Occipital lobe (tissue), 2 donors: ENCODE measurements around the gene ATP6AP1. TPM values are rescaled to one million over a fixed set of nuclear protein-coding genes. Genes with fewer than 3 reads are reported as not detected.

Source experiments
- small RNA-seq: library from RNA; depleted of rRNA; stranded (forward); fragments of <200 nt; gene quantifications from one replicate; pipeline ENCODE3, GENCODE V24; 2014
- total RNA-seq: library from RNA; depleted of rRNA; stranded (reverse); fragments of >200 nt; gene quantifications from one replicate; pipeline ENCODE4 v1.2.3, GENCODE V29; 2014

ATP6AP1 gene
- total RNA-seq, 1 donor from 2014 or later = 42.7 TPM

Small RNAs within 50 kb of the gene (small RNA-seq; reads per million reads assigned to genes)
- gene MIR6858 (not detected), gene SNORA70 (not detected)

Other genes with a start within 250 kb of the ATP6AP1 start
- gene OPN1MW, start 246.1 kb upstream of the ATP6AP1 start, total RNA-seq = not detected
- gene OPN1MW2, start 208.9 kb upstream of the ATP6AP1 start, total RNA-seq = not detected
- gene OPN1MW3, start 171.1 kb upstream of the ATP6AP1 start, total RNA-seq = not detected
- not detected for gene TEX28, start 133.6 kb upstream of the ATP6AP1 start, total RNA-seq
- 2.5 TPM for gene TKTL1, start 132.9 kb upstream of the ATP6AP1 start, total RNA-seq
- 73.0 TPM for gene FLNA, start 54.0 kb upstream of the ATP6AP1 start, total RNA-seq
- gene EMD, start 49.4 kb upstream of the ATP6AP1 start, total RNA-seq = 17.2 TPM
- 2,213 TPM for gene RPL10, start 30.3 kb upstream of the ATP6AP1 start, total RNA-seq
- 4.4 TPM for gene DNASE1L1, start 19.4 kb upstream of the ATP6AP1 start, total RNA-seq
- gene TAFAZZIN, start 17.1 kb upstream of the ATP6AP1 start, total RNA-seq = 10.9 TPM
- 192 TPM for gene GDI1, start 8.5 kb downstream of the ATP6AP1 start, total RNA-seq
- 13.1 TPM for gene FAM50A, start 15.5 kb downstream of the ATP6AP1 start, total RNA-seq
- gene PLXNA3, start 29.6 kb downstream of the ATP6AP1 start, total RNA-seq = 14.5 TPM
- 13.4 TPM for gene LAGE3, start 50.6 kb downstream of the ATP6AP1 start, total RNA-seq
- 33.7 TPM for gene UBL4A, start 57.9 kb downstream of the ATP6AP1 start, total RNA-seq
- 3.4 TPM for gene SLC10A3, start 62.0 kb downstream of the ATP6AP1 start, total RNA-seq
- gene FAM3A, start 87.6 kb downstream of the ATP6AP1 start, total RNA-seq = 8.1 TPM
- 17.3 TPM for gene G6PD, start 118.2 kb downstream of the ATP6AP1 start, total RNA-seq
- gene IKBKG, start 118.9 kb downstream of the ATP6AP1 start, total RNA-seq = 5.5 TPM
- not detected for gene CTAG1A, start 156.5 kb downstream of the ATP6AP1 start, total RNA-seq
- not detected for gene CTAG1B, start 190.6 kb downstream of the ATP6AP1 start, total RNA-seq
- not detected for gene CTAG2, start 224.9 kb downstream of the ATP6AP1 start, total RNA-seq